ENCODE results near the gene EPG5.

EPG5 gene

GRCh38 chr18:45865466-45865865, 101.7 kb downstream of the EPG5 start:
- no peak overlapping the region for H3K27ac ChIP-seq
- TF ChIP-seq CTCF (conservative IDR thresholded peaks at IDR 0.05) (no peak), ZFX (IDR thresholded peaks at IDR 0.05) (no peak)

- TF ChIP-seq CTCF (conservative IDR thresholded peaks at IDR 0.05), result no peak
- TF ChIP-seq ZFX (IDR thresholded peaks at IDR 0.05), result no peak
- H3K27ac ChIP-seq, result no peak overlapping the region
These were observed 103.0 kb downstream of the EPG5 start for GRCh38 chr18:45864081-45864480.

DNA sequence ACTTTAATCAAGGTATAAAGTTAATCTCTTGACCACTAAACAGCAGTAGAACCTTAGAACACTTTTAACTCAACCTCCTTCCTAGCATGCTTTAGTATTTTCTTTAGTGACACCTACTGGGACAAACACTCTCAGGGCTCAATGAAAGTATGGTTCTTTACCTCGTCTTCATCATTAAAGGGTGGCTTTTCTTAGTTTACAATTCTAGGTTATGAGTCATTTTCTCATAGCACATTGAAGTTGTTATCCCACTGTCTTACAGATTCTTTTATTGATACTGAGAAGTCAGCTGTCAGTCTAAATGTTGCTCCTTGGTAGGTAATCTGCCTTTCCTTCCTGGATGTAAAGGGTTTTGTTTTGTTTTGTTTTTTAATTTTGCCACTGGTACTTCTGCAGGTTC, 103.7 kb downstream of the EPG5 start:
- no peak overlapping the region for H3K27ac ChIP-seq
- TF ChIP-seq ZFX (IDR thresholded peaks at IDR 0.05) (no peak), CTCF (conservative IDR thresholded peaks at IDR 0.05) (no peak)

- no peak for TF ChIP-seq CTCF (conservative IDR thresholded peaks at IDR 0.05)
- no peak for TF ChIP-seq ZFX (IDR thresholded peaks at IDR 0.05)
- H3K27ac ChIP-seq, result no peak overlapping the region
These were observed 105.2 kb downstream of the EPG5 start for GRCh38 chr18:45861926-45862325.

DNA sequence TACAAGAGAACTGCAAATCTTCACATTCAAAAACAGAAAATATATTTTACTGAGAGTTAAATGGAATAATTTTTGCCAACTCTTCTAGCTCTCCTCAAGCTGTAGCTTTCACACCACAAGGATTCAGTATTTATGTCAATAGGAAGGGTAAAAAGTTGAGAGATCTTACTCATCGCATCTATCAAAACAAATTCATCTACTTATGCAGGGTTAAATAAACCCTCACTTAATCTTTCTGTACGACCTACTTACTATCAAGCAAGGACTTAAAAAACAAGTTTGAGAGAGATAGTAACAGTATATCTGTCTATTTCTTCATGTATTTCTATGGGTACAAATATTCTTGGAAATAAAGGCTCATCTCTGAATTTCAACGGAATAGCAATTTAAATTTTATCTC, 106.2 kb downstream of the EPG5 start:
- TF ChIP-seq CTCF (conservative IDR thresholded peaks at IDR 0.05) (no peak), ZFX (IDR thresholded peaks at IDR 0.05) (no peak)
- H3K27ac ChIP-seq, result no peak overlapping the region

DNA sequence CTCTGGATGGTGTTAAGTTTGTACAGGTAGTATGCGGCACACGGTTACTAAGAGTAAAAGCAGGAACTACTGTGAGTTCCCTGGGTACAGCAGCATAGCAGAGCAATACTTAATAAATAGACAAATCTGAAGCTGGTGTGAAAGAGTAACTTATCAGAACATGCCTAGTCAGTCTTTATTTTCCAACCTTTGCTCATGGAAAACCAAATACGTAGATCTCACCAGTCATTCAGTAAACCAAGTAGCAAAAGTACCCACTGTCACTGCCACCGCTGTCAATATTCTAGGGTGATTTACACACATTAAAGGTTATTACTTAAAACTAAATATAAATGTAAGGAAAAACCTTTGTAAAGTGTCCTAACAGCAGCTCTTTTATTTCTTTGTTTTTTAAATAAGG, 106.6 kb downstream of the EPG5 start:
- TF ChIP-seq CTCF (conservative IDR thresholded peaks at IDR 0.05), result no peak
- no peak for TF ChIP-seq ZFX (IDR thresholded peaks at IDR 0.05)
- no peak overlapping the region for H3K27ac ChIP-seq

DNA sequence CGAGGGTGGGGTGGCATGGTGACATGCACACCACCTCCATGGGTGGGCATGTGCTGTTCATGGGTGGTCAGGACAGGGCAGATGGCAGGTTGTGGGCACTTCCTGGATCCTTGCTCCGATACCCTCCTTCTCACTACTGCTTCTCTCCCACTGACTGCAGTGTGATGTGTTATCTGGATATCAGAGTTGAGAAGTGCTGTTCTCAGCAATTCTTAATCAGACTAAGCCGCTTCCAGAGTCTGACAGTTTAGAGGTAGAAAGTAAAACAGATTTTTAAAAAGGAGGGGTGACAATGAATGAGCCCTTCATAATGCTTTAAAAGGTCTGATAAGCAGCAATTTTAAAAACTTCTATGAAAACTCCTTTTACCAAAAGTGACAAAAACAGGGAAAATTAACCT, 107.8 kb downstream of the EPG5 start:
- H3K27ac ChIP-seq, result no peak overlapping the region
- TF ChIP-seq CTCF (conservative IDR thresholded peaks at IDR 0.05), result no peak
- TF ChIP-seq ZFX (IDR thresholded peaks at IDR 0.05), result no peak

Measured in C4-2B (cell line).